A204.1 (cell line): ENCODE measurements around the gene ZFP57.
"Not testable (repeated sequence)": the region's sequence is repeated elsewhere in the genome, so short reads cannot be mapped to it uniquely, and the experiment has no call there.

Experiments used
- FAIRE-seq: peaks from 2 replicates; lab custom pipeline; 2012; peaks lifted over from hg19 to GRCh38; lab: Jason Lieb, UNC

ZFP57 gene

DNA sequence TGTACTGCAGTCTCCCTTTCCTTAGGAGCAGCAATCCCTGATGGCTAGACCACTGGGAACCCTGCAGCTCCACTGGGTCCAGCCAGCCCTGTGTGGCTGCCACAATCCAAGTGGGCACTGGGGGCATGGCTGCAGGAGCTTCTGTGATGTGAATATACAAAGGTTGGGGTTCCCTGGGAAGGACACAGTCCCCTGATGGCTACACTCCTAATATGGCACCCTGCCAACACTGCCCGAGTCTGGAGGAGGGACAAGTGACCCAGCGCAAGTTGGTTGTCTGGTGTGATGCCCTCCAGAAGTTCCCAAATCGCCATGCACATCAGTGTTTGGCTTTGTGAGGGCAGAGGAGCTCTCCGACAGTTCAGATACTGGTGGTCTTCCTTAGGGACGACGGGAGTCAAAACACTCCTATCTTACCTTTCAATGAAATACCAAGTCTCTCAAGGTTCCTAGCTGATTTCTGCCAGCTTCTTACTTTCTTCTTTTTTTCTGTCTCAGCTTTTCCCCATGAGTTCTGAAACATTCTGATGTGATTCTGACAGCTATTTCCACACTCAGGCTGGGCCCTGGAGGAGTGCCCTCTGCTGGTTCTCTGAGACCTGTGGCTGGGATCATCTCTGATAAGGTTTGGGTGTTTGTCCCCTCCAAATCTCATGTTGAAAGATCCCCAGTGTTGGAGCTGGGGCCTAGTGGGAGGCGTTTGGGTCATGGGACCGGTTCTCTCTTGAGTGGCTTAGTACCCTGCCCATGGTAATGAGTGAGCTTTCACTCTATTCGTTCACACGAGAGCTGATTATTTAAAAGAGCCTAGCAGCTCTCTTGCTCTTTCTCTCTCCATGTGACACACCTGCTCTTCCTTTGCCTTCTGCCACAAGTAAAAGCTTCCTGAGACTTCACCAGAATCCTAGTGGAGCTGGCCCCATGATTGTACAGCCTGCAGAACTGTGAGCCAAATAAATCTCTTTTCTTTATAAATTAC, 15.5 kb upstream of the ZFP57 start:
- FAIRE-seq, result no peak

DNA sequence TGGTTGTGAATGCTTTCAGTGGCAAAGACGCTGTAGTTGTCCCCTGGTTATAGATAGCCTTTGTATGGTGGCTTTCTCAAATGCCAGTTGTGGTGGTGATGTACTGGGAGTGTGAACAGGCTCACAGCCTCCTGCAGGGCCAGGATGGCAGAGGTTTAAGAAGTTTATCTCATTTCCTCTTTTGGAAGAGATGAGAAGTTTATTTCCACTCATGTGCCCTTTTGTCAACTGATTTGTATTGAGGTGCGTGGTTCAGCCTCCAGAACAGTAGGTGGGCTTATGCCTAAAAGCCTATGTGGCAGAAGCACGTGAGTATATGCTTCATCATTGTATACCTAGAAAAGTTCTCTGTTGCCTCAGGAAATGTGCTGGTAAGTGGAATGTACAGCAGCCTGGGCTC, 13.7 kb upstream of the ZFP57 start:
- no peak for FAIRE-seq

DNA sequence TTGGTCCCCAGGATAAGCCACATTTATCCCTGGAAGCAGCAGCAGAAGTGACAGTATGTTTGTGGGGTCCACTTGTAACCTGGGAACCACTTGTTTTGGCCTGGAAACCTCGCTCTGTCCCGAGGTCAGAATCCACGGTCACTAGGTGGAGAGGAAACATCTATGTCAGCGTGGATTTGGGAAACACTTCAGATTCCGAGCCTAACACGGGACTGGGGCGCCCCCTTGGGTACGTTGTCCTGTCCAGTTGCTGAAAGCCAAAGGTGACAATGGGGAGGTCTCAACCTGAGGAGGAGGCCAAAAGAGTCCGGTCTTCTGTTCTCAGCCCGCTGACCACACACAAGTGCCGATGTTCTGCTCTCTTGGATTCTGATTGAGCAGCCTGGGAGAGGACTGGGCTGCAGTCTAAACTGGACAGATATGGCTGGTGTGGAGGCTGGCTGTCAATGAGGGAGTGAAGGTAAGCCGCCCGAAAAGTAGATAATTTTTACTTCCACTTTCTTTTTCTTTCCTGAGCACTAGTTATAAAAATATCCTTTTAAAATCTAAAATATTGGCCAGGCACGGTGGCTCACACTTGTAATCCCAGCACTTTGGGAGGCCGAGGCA, 4.9 kb upstream of the ZFP57 start:
- no peak for FAIRE-seq

DNA sequence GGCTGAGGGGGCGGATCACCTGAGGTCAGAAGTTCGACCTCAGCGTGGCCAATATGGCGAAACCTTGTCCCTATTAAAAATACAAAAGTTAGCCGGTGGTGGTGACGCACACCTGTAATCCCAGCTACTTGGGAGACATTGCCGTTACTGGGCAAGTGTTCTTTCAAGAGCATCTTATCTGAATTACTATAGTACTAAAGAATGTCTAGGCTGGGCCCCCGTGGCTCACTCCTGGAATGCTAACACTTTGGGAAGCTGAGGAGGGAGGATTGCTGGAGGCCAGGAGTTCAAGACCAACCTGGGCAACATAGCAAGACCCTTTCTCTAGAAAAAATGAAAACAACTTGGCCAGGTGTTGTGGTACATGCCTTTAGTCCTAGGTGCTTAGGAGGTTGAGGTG, 859 bp upstream of the ZFP57 start:
- FAIRE-seq, result no peak

DNA sequence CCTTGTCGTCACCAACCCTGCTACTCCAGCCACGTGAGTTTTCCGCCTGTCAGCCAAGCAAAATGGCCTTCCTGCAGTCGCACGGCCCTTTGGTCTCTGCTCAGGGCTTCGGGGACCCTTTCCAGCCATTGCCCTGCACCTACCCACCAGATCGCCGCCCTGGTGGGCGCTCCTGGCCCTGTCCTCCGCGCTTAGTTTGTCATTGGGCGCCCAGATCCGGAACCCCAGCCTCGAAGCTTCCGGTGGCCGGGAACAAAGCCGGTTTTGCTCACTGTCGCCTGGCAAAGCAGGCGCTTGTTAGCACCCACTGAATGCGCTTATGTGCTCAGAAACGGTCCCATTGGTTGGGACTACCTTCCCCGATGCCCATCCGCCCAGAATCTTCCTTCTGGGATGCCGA, 536 bp downstream of the ZFP57 start:
- no peak for FAIRE-seq

DNA sequence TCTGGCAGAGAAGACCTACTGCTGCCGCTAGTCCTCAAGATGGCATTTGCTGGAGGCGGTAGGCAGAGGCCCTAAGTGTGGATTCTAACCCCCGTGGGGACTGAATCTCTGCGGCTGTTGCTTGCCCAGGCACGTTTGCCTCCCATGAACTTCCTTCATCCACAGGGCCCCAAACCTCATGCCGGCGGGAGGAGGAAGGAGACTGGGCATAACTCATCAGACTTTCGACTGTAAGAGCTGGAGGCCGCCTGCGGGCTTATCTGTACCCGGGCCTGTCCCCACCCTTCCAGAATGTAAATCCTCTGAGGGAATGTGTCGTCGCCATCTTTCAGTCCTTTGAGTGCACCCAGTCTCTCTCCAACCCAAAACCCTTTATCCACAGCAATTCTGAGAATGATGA, 990 bp downstream of the ZFP57 start:
- no peak for FAIRE-seq

DNA sequence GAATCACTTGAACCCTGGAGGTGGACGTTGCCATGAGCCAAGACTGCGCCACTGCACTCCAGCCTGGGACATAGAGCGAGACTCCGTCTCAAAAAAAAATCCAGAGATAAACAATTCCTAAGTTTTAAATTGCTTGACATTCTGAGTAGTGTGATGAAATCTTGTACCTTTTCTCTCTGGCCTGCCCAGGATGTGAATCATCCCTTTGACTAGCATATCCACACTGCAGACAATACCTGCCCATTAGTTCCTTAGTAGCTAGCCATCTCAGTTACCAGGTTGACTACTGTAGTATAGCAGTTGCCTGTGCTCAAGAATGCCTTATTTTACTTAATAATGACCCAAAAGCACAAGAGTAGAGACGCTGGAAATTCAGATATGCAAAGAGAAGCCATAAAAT, 2.8 kb downstream of the ZFP57 start:
- FAIRE-seq, result no peak

DNA sequence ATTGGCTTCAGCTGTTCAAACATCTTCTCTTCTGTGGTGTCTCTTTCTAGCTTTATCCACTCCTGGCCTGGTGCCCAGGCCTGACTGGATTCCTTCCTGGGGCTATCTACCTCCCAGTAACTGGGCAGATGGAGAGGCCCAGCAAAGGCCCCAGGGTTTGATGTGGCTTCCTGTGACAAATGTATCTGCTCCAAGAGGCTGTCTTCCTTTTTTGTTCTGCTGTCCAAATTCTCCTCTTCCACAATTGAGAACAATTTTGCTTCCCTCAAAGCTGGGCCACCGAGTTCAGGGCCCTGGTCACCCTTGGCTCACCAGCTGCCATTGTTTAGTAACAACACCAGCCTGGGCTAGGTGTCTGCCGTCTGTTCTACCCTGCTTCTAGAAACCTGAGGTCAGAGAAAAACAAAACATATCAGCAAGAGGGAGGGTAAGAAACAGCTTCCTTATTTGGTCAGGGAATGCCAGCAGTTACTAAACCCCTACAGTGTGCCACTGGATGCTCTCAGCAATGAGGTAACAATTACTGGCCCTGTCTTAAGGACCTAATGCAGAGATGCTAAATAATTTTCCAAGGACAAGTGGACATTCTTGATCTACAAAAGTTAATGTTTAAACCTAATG, 3.9 kb downstream of the ZFP57 start:
- no peak for FAIRE-seq

DNA sequence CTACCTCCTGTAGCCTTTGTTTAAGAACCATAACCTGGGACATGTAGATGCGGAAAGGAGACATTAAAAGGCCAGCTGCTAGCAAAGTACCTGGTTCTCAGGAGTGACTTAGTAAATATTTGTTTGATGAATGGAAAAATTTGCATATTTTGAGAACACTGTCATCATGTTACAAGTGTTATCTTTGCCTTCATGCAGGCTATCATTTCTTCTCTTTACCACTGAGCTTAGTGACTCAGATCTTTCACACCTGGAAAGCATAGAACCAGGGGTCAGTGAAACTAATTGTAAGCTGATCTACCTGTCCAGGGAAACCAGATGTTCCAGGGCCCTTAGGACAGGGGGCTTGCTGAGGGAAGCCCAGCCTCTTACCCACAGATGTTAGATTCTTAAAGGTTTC, 5.4 kb downstream of the ZFP57 start:
- no peak for FAIRE-seq

DNA sequence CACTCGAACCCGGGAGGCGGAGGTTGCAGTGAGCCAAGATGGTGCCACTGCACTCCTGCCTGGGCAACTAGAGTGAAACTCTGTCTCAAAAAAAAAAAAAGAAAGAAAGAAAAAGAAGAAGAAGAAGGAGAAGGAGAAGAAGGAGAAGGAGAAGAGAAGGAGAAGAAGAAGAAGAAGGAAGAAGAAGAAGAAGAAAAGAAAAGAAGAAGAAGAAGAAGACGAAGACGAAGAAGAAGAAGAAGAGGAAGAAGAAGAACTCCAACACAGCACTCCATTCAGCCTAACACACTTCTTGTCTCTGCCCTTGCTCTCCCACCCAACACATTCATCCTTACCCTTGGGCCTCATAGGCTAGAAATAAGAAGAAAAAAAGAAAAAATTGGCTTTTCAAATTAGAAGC, 6.9 kb downstream of the ZFP57 start:
- no peak for FAIRE-seq

DNA sequence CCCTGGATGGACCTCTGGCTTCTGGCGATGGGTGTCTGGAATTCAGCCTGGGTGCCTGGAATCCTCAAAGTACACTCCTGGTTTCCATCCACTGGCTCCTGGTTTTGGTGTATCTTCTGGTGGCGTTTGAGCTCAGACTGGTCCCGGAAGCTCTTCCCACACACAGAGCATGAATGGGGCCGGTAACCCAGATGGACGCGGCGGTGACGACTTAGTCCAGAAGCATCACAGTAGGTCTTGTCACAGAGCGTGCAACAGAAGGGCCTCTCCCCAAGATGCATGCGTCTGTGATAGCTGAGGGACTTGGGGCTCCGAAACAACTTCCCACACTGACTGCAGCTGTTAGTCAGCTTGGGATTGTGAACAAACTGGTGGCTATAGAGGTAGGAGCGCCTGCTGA, 7.8 kb downstream of the ZFP57 start:
- no peak for FAIRE-seq

DNA sequence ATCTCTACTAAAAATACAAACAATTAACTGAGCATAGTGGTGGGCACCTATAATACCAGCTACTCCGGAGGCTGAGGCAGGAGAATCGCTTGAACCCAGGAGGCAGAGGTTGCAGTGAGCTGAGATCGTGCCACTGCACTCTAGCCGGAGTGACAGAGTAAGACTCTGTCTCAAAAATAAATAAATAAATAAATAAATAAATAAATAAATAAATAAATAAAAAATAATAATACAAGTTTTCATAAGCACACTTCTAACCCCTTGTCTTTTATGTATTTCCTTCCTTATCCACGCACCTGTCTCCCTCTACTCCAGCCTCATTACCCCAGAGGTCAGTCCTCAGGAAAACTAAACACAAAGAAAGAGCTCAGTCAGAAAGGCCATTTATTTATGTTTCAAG, 8.8 kb downstream of the ZFP57 start:
- FAIRE-seq, result not testable (repeated sequence)

DNA sequence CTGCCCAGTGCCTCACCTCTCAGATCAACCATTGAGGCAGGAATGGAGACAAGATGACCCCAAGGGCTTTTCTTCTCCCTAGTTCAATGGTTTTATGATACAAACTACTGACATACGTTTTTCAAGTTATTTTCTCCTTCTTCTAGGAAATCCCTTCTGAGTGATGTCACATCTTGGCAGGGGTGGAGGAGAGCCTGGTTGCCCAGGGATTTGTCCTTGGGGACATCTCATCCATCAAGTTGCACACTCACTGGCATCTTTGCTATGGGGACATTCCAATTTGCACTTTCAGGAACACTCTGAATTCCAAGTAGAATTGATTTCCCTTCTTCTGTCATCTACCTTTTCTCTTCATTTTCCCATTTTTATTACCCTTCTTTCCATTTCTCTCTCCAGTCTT, 9.9 kb downstream of the ZFP57 start:
- no peak for FAIRE-seq

DNA sequence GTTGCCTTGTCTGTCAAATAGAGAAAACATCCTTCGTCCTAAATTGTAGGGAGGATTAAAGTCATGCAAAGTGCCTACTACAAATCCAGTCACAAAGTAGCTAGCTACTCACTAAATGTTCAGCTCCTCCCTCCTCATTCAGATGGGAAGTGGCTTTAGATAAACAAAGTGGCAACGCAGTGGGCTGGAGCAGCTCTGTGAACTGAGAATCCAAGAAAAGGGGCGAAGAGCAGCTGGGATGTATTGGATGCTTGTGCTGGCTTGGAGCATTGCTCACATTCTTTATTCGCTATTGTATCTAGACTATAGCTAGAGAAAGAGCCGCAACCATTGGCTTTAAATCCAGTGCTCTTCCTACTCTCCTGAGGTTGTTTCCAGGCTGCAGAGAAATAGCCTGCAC, 13.8 kb downstream of the ZFP57 start:
- FAIRE-seq, result no peak

DNA sequence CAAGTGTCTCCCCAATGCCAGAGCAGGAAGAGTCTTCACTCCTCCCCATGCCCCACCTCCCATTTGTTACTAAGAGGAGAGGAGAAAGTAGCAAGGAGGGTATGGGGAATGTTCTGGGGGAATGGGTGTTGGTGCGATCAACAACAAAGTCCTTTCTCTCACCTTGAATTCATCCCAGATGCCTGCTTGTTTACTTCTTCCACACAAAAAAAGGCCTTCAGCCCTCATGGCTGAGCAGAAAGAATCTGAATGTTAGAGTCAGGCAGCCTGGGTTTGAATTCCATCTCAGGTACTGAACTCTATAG, 14.2 kb downstream of the ZFP57 start:
- FAIRE-seq, result no peak

DNA sequence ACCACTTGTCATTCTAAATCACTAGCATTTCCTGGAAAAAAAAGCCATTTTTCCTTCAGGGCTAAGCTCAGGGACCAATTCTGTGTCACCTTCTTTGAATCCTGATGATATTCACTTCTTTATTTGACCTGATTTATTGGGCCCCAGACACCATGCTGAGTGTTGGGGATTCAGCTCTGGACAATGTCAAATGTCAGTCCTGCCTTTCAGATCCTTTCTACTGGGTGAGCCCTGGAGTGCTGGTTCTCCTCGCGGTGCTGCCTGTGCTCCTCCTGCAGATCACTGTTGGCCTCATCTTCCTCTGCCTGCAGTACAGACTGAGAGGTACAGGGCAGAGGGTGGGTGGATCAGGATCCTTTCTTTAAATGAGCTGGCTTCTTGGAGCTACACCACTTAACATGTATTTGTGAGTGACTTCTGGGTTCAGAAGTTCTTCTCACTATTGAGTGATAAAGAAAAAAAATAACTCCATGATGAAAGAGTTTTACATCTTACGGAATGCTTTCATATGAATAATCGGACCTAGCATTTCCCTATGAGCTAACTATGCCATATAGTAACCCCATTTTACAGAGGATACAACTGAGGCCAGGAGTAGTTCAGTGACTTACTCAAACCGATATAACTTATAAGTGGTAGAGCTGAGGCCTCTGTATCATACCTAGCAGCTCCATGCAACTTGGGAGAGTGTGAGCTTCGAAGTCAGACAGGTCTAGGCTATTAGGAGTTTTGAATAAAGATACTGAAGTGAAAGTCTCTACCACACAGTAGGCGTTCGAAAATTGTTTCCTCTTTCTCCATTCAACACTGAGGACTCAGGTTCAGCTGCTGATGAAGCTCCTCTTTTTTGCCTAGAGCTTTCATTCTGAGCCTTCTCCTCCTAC, 14.8 kb downstream of the ZFP57 start:
- no peak for FAIRE-seq

DNA sequence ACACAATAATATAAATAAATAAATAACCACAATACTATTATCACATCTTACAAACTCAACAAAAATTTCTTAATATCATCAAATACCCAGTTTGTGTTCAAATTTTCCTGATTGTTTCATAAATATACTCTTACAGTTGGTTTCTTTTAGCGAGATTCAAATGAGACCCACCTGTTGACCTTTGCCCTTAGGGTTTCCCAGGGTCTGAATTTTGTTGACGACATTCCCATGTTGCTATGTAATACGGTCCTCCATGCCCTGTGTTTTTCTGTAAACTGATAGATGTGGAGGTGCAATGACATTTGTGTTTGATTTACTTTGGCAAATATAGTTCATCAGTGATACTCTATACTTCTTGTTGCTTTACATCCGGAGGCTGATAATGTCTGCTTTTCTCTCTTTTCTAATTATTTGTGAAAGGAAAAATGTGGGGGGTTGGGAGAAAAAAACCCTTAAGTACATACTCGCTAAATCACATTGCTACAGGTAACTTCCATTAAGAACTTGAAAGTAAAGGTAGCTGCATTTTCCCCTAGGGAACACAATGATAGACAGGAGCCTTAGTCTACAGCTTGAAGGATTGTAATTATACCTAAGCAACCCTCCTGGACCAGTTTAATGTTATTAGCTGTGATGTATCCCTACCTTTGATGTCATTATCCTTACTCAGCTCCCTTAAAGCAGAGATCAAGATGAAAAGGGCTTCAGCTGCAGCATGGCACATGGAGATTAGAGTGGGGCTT, 17.5 kb downstream of the ZFP57 start:
- FAIRE-seq, result no peak

DNA sequence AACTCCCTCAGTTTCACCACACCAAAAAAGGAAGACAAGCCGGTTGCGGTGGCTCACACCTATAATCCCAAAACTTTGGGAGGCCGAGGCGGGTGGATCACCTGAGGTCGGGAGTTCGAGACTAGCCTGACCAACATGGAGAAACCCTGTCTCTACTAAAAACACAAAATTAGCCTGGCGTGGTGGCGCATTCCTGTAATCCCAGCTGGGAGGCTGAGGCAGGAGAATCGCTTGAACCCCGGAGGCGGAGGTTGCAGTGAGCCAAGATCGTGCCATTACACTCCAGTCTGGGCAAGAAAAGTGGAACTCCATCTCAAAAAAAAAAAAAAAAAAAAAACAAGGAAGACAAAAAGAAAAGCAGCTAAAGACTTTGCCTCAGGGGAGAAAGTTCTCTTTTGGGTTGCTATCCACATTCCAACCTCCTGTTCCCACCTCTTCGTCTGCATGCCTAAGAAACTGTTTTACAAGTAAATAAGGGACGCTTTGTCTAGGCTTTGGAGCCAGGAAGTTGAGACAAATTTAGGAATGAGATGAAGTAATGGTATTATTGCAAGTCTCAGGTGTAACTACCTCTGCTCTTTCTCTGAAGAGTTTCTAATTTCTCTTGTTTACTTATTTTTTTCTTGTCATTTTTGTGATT, 19.3 kb downstream of the ZFP57 start:
- FAIRE-seq, result not testable (repeated sequence)

DNA sequence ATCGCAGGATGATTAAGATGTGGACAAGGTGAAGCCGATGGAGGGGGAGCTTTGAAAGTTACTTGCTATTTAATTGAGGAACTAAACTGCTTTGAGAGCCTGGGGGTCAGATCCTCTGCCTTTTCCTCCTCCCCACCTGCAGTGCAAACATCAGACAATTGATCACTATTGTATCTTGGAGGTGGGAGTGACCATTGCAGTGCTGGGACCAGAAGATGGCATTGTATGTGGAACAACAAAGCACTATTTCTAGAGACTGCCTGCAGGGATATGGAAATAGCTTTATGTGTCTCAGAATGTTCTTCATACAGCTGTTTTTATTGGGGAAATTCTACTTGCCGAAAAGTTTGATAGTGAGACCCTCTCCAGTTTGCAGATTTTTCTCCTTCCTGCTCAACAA, 19.9 kb downstream of the ZFP57 start:
- FAIRE-seq, result no peak

DNA sequence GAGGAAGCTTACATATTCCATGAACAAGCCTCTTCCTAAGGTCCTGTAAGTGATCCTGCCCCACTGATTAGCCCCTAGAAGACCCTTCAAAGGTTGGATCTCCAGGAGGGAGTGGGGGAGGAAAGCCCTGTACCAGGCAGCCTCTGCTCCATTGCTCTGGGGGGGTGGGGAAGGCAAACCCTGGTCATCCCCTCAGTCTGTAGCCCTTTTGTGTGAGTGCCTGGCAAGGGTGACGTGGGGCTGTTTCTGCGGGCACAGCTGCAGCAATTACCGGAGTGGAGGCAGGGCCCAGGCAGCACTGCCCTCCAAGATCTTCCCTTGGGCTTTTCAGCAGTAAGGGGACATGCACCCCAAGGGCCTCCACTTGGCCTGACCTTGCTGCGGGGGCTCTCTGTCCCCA, 24.2 kb downstream of the ZFP57 start, which contains the start of gene MOG:
MOG (plus strand) TSS at position 295 of the 400 bp plus-strand sequence. CDS start 118 bp downstream, outside the sequence.
- no peak for FAIRE-seq

DNA sequence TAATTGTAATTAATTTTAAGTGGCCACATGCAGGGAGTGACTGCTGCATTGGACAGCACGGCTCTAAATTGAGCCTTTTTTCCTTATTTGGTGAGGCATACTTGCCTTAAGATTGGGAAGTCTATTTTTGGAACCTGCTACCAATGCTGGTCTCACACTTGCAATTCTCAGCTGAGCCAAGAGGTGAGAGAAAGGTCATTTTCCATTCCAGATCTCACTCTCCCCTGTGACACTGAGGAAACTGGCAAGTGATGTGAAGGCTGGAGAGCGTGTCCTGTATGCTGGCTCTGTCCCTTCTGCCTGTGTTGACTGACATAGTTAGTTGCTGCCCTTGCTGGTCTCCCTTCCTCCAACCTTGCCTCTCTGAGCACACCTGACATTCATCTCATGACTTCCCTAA, 24.8 kb downstream of the ZFP57 start:
- no peak for FAIRE-seq
